ENCODE measurements around the gene ZMYND10.

Gene ZMYND10

GRCh38 chr3:50300681-50301254 lies 44.8 kb downstream of the ZMYND10 start:
- no peak for DNase-seq

GRCh38 chr3:50299929-50300680 lies 45.4 kb downstream of the ZMYND10 start:
- DNase-seq, result no peak

- no peak for DNase-seq
Measured at GRCh38 chr3:50299638-50299928, 45.9 kb downstream of the ZMYND10 start.

GRCh38 chr3:50298836-50299637 lies 46.5 kb downstream of the ZMYND10 start, which contains the start of the genes HYAL3 and NAA80:
TSS of gene HYAL3 (minus strand) at chr3:50299405. CDS start at chr3:50295602, 3,803 bp downstream.
TSS of gene NAA80 (minus strand) at chr3:50299405. CDS start at chr3:50297463, 1,942 bp downstream.
- peak; percentile 99 for DNase-seq

- no peak for DNase-seq
Measured at GRCh38 chr3:50297896-50298725, 47.4 kb downstream of the ZMYND10 start.

- no peak for DNase-seq
Measured at GRCh38 chr3:50297384-50297775, 48.2 kb downstream of the ZMYND10 start.

- DNase-seq, result no peak
Measured at GRCh38 chr3:50296721-50297383, 48.7 kb downstream of the ZMYND10 start.

GRCh38 chr3:50295553-50296431 lies 49.7 kb downstream of the ZMYND10 start:
- no peak for DNase-seq

- DNase-seq, result no peak
Measured at GRCh38 chr3:50294492-50295403, 50.8 kb downstream of the ZMYND10 start.

GRCh38 chr3:50294089-50294488 lies 51.4 kb downstream of the ZMYND10 start:
- DNase-seq, result no peak

GRCh38 chr3:50293079-50293801 lies 52.3 kb downstream of the ZMYND10 start:
- no peak for DNase-seq

GRCh38 chr3:50292159-50293078 lies 53.1 kb downstream of the ZMYND10 start, which contains the start of gene IFRD2:
TSS of gene IFRD2 (minus strand) at chr3:50292429. CDS start at chr3:50292274, 155 bp downstream.
- peak; percentile 94 to 95 for DNase-seq
